Prostate gland (tissue), 2 donors: ENCODE results near the gene PAPPA2.

Experiments
- CTCF ChIP-seq, 4 experiments: fragments of 200-600 bp in 2 of 4; fragments of 450-650 bp in 2 of 4; sonication (generic) in 2 of 4; IDR thresholded peaks; 1 replicate in 3 of 4; 2 replicates in 1 of 4; pipeline ENCODE4 v1.5.1; 2016 to 2019; ENCODE audit warnings: antibody characterized with exemption in 4 of 4, mild to moderate bottlenecking in 2 of 4, moderate library complexity in 2 of 4
- POLR2A ChIP-seq: fragments of 450-650 bp; IDR thresholded peaks from one replicate; pipeline ENCODE4 v1.6.1; 2016; ENCODE audit warnings: antibody characterized with exemption, mild to moderate bottlenecking

GRCh38 chr1:176533020-176533419, 70.0 kb downstream of the PAPPA2 start:
- TF ChIP-seq CTCF (IDR thresholded peaks at IDR 0.05) = no peak
- TF ChIP-seq POLR2A = no peak
